Amniotic stem cell (primary cell): ENCODE results near the gene SPEG.
A peak's percentile ranks its signal among the peaks of the same experiment; 100 is the strongest.

Experiments
- DNase-seq: peaks from one replicate; lab custom pipeline; 2025; lab: John Stamatoyannopoulos, UW

Gene SPEG

GRCh38 chr2:219425238-219426067, 9.2 kb upstream of the SPEG start:
- no peak for DNase-seq

- no peak for DNase-seq
Measured at GRCh38 chr2:219426068-219426443, 8.6 kb upstream of the SPEG start.

GRCh38 chr2:219426534-219427136, 8.0 kb upstream of the SPEG start:
- no peak for DNase-seq

GRCh38 chr2:219428469-219428868, 6.2 kb upstream of the SPEG start:
- DNase-seq = no peak

- no peak for DNase-seq
Measured at GRCh38 chr2:219429958-219430606, 4.6 kb upstream of the SPEG start.

- no peak for DNase-seq
Measured at GRCh38 chr2:219430633-219431615, 3.7 kb upstream of the SPEG start.

- no peak for DNase-seq
Measured at GRCh38 chr2:219433666-219434467, 776 bp upstream of the SPEG start.

GRCh38 chr2:219434468-219434717, 250 bp upstream of the SPEG start:
- DNase-seq = no peak

GRCh38 chr2:219435701-219436100, 1.1 kb downstream of the SPEG start:
- DNase-seq = no peak

GRCh38 chr2:219436491-219436890, 1.8 kb downstream of the SPEG start:
- no peak for DNase-seq

- no peak for DNase-seq
Measured at GRCh38 chr2:219437141-219437540, 2.5 kb downstream of the SPEG start.

- DNase-seq = no peak
Measured at GRCh38 chr2:219437690-219438206, 3.1 kb downstream of the SPEG start.

GRCh38 chr2:219438453-219438852, 3.8 kb downstream of the SPEG start:
- no peak for DNase-seq

GRCh38 chr2:219439506-219439905, 4.9 kb downstream of the SPEG start:
- no peak for DNase-seq

- DNase-seq = no peak
Measured at GRCh38 chr2:219440388-219441256, 6.0 kb downstream of the SPEG start.

- DNase-seq = peak; percentile 54
Measured at GRCh38 chr2:219441451-219442255, 7.0 kb downstream of the SPEG start.

GRCh38 chr2:219442256-219443015, 7.8 kb downstream of the SPEG start:
- no peak for DNase-seq

GRCh38 chr2:219443016-219443696, 8.5 kb downstream of the SPEG start:
- DNase-seq = no peak
